Natural killer cell (primary cell): ENCODE results near the gene GRK6. TPM values are rescaled to one million over a fixed set of nuclear protein-coding genes. Genes with fewer than 3 reads are reported as not detected.

ENCODE experiments used
- ATAC-seq, 3 donors: fragments of 150-1000 bp in 2 of 3; fragments of 200-7000 bp in 1 of 3; cut with Tn5 transposase; 1 replicate in 1 of 3; 2 replicates in 2 of 3; pipeline ENCODE4 v1.10.0; 2021; ENCODE audit warnings: mild to moderate bottlenecking in 2 of 3, moderate library complexity in 2 of 3
- DNase-seq, 2 donors: peaks; one replicate each; pipeline versions ENCODE4 v3.0.0 to v3.0.0-alpha.2; 2013 to 2021; ENCODE audit warnings: mixed read lengths in 1 of 2
- H3K27ac ChIP-seq: one replicate; pipeline ENCODE4 v1.5.1; 2013; ENCODE audit warnings: mild to moderate bottlenecking, low read length
- H3K27me3 ChIP-seq: one replicate; pipeline ENCODE4 v1.6.1; 2013; ENCODE audit warnings: low read length; ENCODE audit not compliant: control insufficient read depth, insufficient read depth
- H3K36me3 ChIP-seq: one replicate; pipeline ENCODE4 v1.6.1; 2013; ENCODE audit warnings: low read length; ENCODE audit not compliant: control insufficient read depth, insufficient read depth
- H3K4me1 ChIP-seq: one replicate; pipeline ENCODE4 v1.6.1; 2013; ENCODE audit warnings: low read length; ENCODE audit not compliant: control insufficient read depth, insufficient read depth
- H3K4me3 ChIP-seq: one replicate; pipeline ENCODE4 v1.5.1; 2013; ENCODE audit warnings: low read length
- H3K9me3 ChIP-seq: one replicate; pipeline ENCODE4 v1.6.1; 2013; ENCODE audit warnings: low read length; ENCODE audit not compliant: control insufficient read depth, insufficient read depth
- H3K27ac Mint-ChIP-seq, 2 donors: one replicate each; pipeline ENCODE4 v1.8.0; 2022; ENCODE audit warnings: mild to moderate bottlenecking in 2 of 2, mixed read lengths in 2 of 2, moderate library complexity in 1 of 2
- H3K27me3 Mint-ChIP-seq, 2 donors: one replicate each; pipeline ENCODE4 v1.8.0; 2022; ENCODE audit warnings: low read depth in 2 of 2, mixed read lengths in 2 of 2
- H3K36me3 Mint-ChIP-seq: one replicate; pipeline ENCODE4 v1.8.0; 2022; ENCODE audit warnings: mixed read lengths
- H3K4me1 Mint-ChIP-seq, 2 donors: one replicate each; pipeline ENCODE4 v1.8.0; 2022; ENCODE audit warnings: mixed read lengths in 2 of 2
- H3K4me3 Mint-ChIP-seq: one replicate; pipeline ENCODE4 v1.8.0; 2022; ENCODE audit warnings: mild to moderate bottlenecking, moderate library complexity, mixed read lengths
- H3K9me3 Mint-ChIP-seq, 2 donors: one replicate each; pipeline ENCODE4 v1.8.0; 2022; ENCODE audit warnings: mixed read lengths in 2 of 2
- WGBS: methylation state at CpG from one replicate; pipeline ENCODE4 v1.1.7; 2013; ENCODE audit warnings: missing lambda C conversion rate; ENCODE audit not compliant: insufficient coverage; 5-methylcytosine and 5-hydroxymethylcytosine counted together
- intact Hi-C: fragments of 100-400 bp; cut with micrococcal nuclease; formaldehyde crosslinking; loops from one replicate; pipeline ENCODE4 v1.14.2; 2022
- total RNA-seq, 4 donors: library from RNA; stranded (reverse); fragments of 120-200 nt in 1 of 4; gene quantifications; one replicate each; pipeline versions ENCODE4 v1.2.3 to v1.2.4, GENCODE V29; 2013 to 2022
- TF ChIP-seq, protein P1 (sequence below): fragments of 200-600 bp; IDR thresholded peaks from one replicate; pipeline ENCODE4 v1.8.0; 2022; ENCODE audit warnings: antibody characterized with exemption

Gene GRK6
- total RNA-seq, 3 donors from 2014 or later (not counting 1 experiment from before 2014, with no cell fraction given): 173 to 221 (median 190) TPM

DNA sequence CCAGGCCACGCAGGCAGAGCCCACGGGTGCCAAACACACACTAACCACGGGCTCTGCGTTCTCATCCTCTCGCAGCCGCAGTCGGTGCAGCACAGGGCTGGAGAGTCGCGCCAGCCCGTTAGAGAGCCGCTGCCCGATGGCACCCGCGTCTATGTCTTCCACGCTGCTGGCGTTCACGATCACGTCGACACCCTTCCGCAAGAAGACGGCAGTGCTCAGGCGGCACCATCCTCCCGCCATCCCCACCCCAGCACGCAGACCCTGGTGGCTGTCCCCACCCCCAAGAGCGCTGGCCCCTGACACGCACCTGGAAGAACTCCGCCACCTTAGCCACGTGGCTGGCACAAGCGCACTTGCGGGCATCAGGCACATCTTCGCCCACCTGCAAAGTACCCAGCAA is 41.0 kb downstream of the GRK6 start:
- no peaks in the 10 kb centered on the region for H3K36me3 ChIP-seq
- TF ChIP-seq, protein P1, sequence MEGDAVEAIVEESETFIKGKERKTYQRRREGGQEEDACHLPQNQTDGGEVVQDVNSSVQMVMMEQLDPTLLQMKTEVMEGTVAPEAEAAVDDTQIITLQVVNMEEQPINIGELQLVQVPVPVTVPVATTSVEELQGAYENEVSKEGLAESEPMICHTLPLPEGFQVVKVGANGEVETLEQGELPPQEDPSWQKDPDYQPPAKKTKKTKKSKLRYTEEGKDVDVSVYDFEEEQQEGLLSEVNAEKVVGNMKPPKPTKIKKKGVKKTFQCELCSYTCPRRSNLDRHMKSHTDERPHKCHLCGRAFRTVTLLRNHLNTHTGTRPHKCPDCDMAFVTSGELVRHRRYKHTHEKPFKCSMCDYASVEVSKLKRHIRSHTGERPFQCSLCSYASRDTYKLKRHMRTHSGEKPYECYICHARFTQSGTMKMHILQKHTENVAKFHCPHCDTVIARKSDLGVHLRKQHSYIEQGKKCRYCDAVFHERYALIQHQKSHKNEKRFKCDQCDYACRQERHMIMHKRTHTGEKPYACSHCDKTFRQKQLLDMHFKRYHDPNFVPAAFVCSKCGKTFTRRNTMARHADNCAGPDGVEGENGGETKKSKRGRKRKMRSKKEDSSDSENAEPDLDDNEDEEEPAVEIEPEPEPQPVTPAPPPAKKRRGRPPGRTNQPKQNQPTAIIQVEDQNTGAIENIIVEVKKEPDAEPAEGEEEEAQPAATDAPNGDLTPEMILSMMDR: no peak
- Mint-ChIP-seq H3K27me3 (no peaks in the 10 kb centered on the region), H3K36me3 (no peaks in the 10 kb centered on the region), H3K4me3 (no peak overlapping the region), H3K9me3 (no peaks in the 10 kb centered on the region), H3K4me1 (peaks cover 14 to 30% of the 10 kb centered on the region in 2 donors), H3K27ac (no peak overlapping the region)
- peaks cover 5% of the 10 kb centered on the region for H3K27me3 ChIP-seq
- ATAC-seq: no peak
- intact Hi-C loops: no loop called here
- DNase-seq: no peak
- 93% methylated on average over 31 of the region's 31 CpGs for WGBS
- H3K9me3 ChIP-seq: no peaks in the 10 kb centered on the region
- peaks cover 24% of the 10 kb centered on the region for H3K4me1 ChIP-seq
- no peak overlapping the region for H3K27ac ChIP-seq
- H3K4me3 ChIP-seq: no peak overlapping the region

DNA sequence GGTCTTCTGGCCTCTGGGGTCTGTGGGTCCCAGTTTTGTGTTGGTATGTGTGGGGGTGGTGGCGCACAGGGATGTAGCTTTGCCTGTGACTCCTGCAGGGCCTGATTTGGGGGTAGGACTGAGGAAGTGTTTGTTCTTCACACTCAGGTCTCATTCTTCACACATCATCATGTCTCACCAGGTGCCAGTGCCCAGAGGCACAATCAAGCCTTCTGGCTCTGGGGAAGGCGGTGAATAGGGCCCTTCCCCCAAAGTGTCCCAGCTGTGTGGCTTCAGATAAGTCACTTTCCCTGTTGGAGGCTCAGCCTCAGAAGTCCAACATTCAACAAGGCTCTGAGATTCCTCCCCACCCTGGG is 41.8 kb downstream of the GRK6 start:
- WGBS: 58% methylated on average over 1 of the region's 2 CpGs
- ATAC-seq: peak in 2 of 3 donors; percentile 32 to 52

DNA sequence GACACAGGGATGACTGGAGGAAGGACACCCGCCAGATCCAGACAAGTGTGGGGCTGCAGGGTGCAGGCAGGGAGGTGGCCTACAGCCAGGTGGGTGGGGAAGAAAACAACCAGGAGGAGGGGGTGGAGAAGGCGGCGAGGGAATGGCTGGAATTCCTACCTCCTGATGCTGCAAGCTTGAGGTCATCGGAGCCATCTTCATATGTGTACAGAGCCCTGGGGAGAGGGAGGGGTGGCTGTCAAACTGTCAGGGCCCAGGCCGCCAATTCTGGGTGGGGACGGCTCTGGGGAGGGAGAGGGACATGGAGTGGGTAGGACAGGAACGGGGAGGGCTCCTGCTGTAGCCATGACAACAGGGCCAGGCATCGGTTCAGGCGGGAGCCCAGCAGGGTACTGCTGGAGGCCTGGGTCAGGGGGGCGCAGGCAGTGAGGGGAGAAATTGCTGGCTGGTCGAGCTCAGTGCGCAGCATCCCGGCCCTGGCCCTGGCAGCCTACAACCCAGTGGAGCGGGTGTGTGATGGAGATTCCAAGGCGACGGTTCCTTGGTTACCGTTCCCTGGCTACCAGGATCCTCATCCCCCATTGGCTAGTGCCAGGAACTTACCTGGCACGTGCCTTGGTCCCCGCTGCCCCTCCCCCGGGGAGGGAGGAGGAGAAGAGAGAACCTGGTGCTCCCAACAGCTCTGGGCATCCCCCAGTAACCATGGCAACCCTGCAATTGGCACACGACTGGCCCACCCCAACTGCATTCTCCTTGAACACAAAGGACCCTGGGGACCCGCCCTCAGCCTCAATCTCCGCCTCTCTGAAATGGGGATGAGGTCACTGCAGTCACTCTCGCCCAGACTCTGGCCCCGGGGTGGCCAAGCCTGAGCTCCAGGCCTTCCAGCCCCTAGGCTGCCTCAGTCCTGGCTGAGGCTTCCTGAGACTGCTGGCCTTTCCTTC is 42.5 kb downstream of the GRK6 start:
- Histone ChIP-seq H3K27ac (no peak overlapping the region), H3K36me3 (no peaks in the 10 kb centered on the region), H3K27me3 (peaks cover 9% of the 10 kb centered on the region), H3K4me1 (peaks cover 27% of the 10 kb centered on the region), H3K9me3 (no peaks in the 10 kb centered on the region), H3K4me3 (no peak overlapping the region)
- peak in 1 of 2 donors; percentile 24 for DNase-seq
- H3K4me1 Mint-ChIP-seq: peaks cover 14 to 35% of the 10 kb centered on the region in 2 donors
- no peaks in the 10 kb centered on the region for H3K9me3 Mint-ChIP-seq
- peaks cover 0 to 2% of the 10 kb centered on the region in 2 donors for H3K27me3 Mint-ChIP-seq
- no peak for ATAC-seq
- intact Hi-C loops: no loop called here
- WGBS: 92% methylated on average over 24 of the region's 25 CpGs
- H3K4me3 Mint-ChIP-seq: no peak overlapping the region
- peak overlapping the region in 1 of 2 donors; percentile 68 for H3K27ac Mint-ChIP-seq
- TF ChIP-seq, protein P1: no peak
- H3K36me3 Mint-ChIP-seq: no peaks in the 10 kb centered on the region

More for the DNA sequence above, 41.8 kb downstream of the GRK6 start:
- Mint-ChIP-seq H3K27me3 (no peaks in the 10 kb centered on the region), H3K27ac (peak overlapping the region in 1 of 2 donors; percentile 68), H3K4me1 (peaks cover 14 to 32% of the 10 kb centered on the region in 2 donors), H3K9me3 (no peaks in the 10 kb centered on the region), H3K36me3 (no peaks in the 10 kb centered on the region), H3K4me3 (no peak overlapping the region)
- no peak overlapping the region for H3K4me3 ChIP-seq
- H3K36me3 ChIP-seq: no peaks in the 10 kb centered on the region
- intact Hi-C loops: no loop called here
- TF ChIP-seq, protein P1: no peak
- no peak for DNase-seq
- H3K27me3 ChIP-seq: peaks cover 7% of the 10 kb centered on the region
- H3K27ac ChIP-seq: no peak overlapping the region
- H3K4me1 ChIP-seq: peaks cover 25% of the 10 kb centered on the region
- no peaks in the 10 kb centered on the region for H3K9me3 ChIP-seq
